OCI-LY1 (cell line): ENCODE data around the gene CYB5B.

ENCODE experiments used
- CTCF ChIP-seq: fragments of 200-600 bp; sonication (generic), shearing (Covaris generic); IDR thresholded peaks from 2 replicates; pipeline ENCODE4 v1.5.1; 2017; ENCODE audit warnings: mild to moderate bottlenecking, antibody characterized with exemption, low read length, moderate library complexity, mixed read lengths
- EZH2 ChIP-seq: fragments of 200-600 bp; sonication (generic), shearing (Covaris generic); IDR thresholded peaks from 2 replicates; pipeline ENCODE4 v1.8.0; 2017; ENCODE audit warnings: borderline replicate concordance, mixed run types, mild to moderate bottlenecking, antibody characterized with exemption, low read length, moderate library complexity, mixed read lengths

GRCh38 chr16:69393898-69394849 is 30.2 kb upstream of the CYB5B start:
- no peak for TF ChIP-seq CTCF
- no peak for TF ChIP-seq EZH2
